IMR-90 (cell line): ENCODE measurements around the gene MBLAC2. TPM values are rescaled to one million over a fixed set of nuclear protein-coding genes. Genes with fewer than 3 reads are reported as not detected.

Experiments
- ATAC-seq: fragments of 200-7000 bp; cut with Tn5 transposase; 2 replicates; pipeline ENCODE4 v1.9.1; 2020; ENCODE audit warnings: low read depth, mild to moderate bottlenecking, moderate library complexity
- BruUV-seq: library from RNA; stranded (reverse); fragments of 400-500 nt; replicated peaks from 2 replicates; lab custom pipeline; 2021; lab: Mats Ljungman, UMichigan
- CTCF ChIA-PET: fragments of 300-600 bp; formaldehyde crosslinking; extraction: SDS; loops from one replicate; lab custom pipeline; 2021; ENCODE audit warnings: antibody characterized with exemption; lab: Yijun Ruan, JAX
- POLR2A ChIA-PET: fragments of 300-600 bp; sonication (Branson Sonifier 250); formaldehyde crosslinking; loops from one replicate; lab custom pipeline; 2022; ENCODE audit warnings: antibody characterized with exemption; ENCODE audit not compliant: unreplicated experiment; lab: Charles Lee
- DNase-seq: peaks from one replicate; pipeline ENCODE4 v3.0.0; 2013
- H2AFZ ChIP-seq: replicated peaks from 2 replicates; pipeline ENCODE3; 2013; ENCODE audit warnings: low read length, mild to moderate bottlenecking; ENCODE audit not compliant: poor library complexity
- H2AK5ac ChIP-seq: 2 replicates; pipeline ENCODE4 v1.6.1; 2013; ENCODE audit warnings: low read depth, low read length, inconsistent platforms
- H2AK9ac ChIP-seq: replicated peaks from 2 replicates; pipeline ENCODE3; 2013; ENCODE audit warnings: mild to moderate bottlenecking, low read depth, low read length, moderate library complexity; ENCODE audit not compliant: poor library complexity
- H2BK120ac ChIP-seq: 2 replicates; pipeline ENCODE4 v1.6.1; 2013; ENCODE audit warnings: low read depth, low read length, inconsistent platforms
- H2BK15ac ChIP-seq: 3 replicates; pipeline ENCODE4 v1.6.1; 2013; ENCODE audit warnings: low read depth, low read length, inconsistent platforms
- H2BK20ac ChIP-seq: 2 replicates; pipeline ENCODE4 v1.6.1; 2013; ENCODE audit warnings: low read depth, mild to moderate bottlenecking, inconsistent platforms, low read length, moderate library complexity
- H2BK5ac ChIP-seq: 2 replicates; pipeline ENCODE4 v1.6.1; 2013; ENCODE audit warnings: mild to moderate bottlenecking, low read depth, low read length, inconsistent platforms; ENCODE audit not compliant: poor library complexity, severe bottlenecking
- H3K14ac ChIP-seq: replicated peaks from 2 replicates; pipeline ENCODE4 v1.6.1; 2013; ENCODE audit warnings: low read depth, low read length, inconsistent platforms
- H3K18ac ChIP-seq: 2 replicates; pipeline ENCODE4 v1.6.1; 2013; ENCODE audit warnings: low read depth, low read length, control low read depth
- H3K23ac ChIP-seq: 2 replicates; pipeline ENCODE4 v1.6.1; 2013; ENCODE audit warnings: low read depth, low read length, inconsistent platforms
- H3K27ac ChIP-seq: 2 replicates; pipeline ENCODE4 v1.5.1; 2013; ENCODE audit warnings: mild to moderate bottlenecking, control low read depth, low read length; ENCODE audit not compliant: insufficient read depth
- H3K27me3 ChIP-seq: 2 replicates; pipeline ENCODE4 v1.6.1; 2013; ENCODE audit warnings: low read length; ENCODE audit not compliant: control insufficient read depth, insufficient read depth
- H3K36me3 ChIP-seq: 2 replicates; pipeline ENCODE4 v1.6.1; 2013; ENCODE audit warnings: low read length, mixed read lengths; ENCODE audit not compliant: control insufficient read depth, insufficient read depth
- H3K4ac ChIP-seq: 2 replicates; pipeline ENCODE4 v1.6.1; 2013; ENCODE audit warnings: low read depth, low read length, inconsistent platforms
- H3K4me1 ChIP-seq: 2 replicates; pipeline ENCODE4 v1.6.1; 2013; ENCODE audit warnings: low read length, mixed read lengths; ENCODE audit not compliant: control insufficient read depth, insufficient read depth
- H3K4me2 ChIP-seq: 2 replicates; pipeline ENCODE4 v1.6.1; 2013; ENCODE audit warnings: low read depth, mild to moderate bottlenecking, control low read depth, low read length, moderate library complexity
- H3K4me3 ChIP-seq: 2 replicates; pipeline ENCODE4 v1.5.1; 2013; ENCODE audit warnings: low read depth, mild to moderate bottlenecking, control low read depth, low read length, moderate library complexity; ENCODE audit not compliant: insufficient read depth
- H3K56ac ChIP-seq: 2 replicates; pipeline ENCODE4 v1.6.1; 2013; ENCODE audit warnings: low read length, inconsistent platforms; ENCODE audit not compliant: insufficient read depth; ENCODE audit errors: extremely low read depth
- H3K79me1 ChIP-seq, 2 experiments: 2 replicates each; pipeline ENCODE4 v1.6.1; 2013; ENCODE audit warnings: low read length in 2 of 2, inconsistent platforms in 1 of 2, low read depth in 1 of 2
- H3K9ac ChIP-seq: 2 replicates; pipeline ENCODE4 v1.6.1; 2013; ENCODE audit warnings: low read depth, low read length, control low read depth
- H3K9me1 ChIP-seq: 2 replicates; pipeline ENCODE4 v1.6.1; 2013; ENCODE audit warnings: low read length, inconsistent platforms; ENCODE audit not compliant: insufficient read depth
- H3K9me3 ChIP-seq: 2 replicates; pipeline ENCODE4 v1.6.1; 2013; ENCODE audit warnings: low read length; ENCODE audit not compliant: control insufficient read depth, insufficient read depth
- H4K20me1 ChIP-seq: 2 replicates; pipeline ENCODE4 v1.6.1; 2013; ENCODE audit warnings: low read length, inconsistent platforms; ENCODE audit not compliant: insufficient read depth
- H4K5ac ChIP-seq: 2 replicates; pipeline ENCODE4 v1.6.1; 2013; ENCODE audit warnings: mild to moderate bottlenecking, low read depth, low read length, control low read depth
- H4K8ac ChIP-seq, 2 experiments: 2 replicates each; pipeline ENCODE4 v1.6.1; 2013; ENCODE audit warnings: low read depth in 2 of 2, low read length in 2 of 2, control low read depth in 1 of 2, inconsistent platforms in 1 of 2
- H4K91ac ChIP-seq: 2 replicates; pipeline ENCODE4 v1.6.1; 2013; ENCODE audit warnings: low read depth, low read length, inconsistent platforms; ENCODE audit not compliant: insufficient read depth
- BHLHE40 ChIP-seq: fragments of 150-350 bp; IDR thresholded peaks from 2 replicates; pipeline ENCODE4 v1.6.1; 2016; ENCODE audit warnings: mild to moderate bottlenecking, low read depth, low read length
- CEBPB ChIP-seq: IDR thresholded peaks from 2 replicates; pipeline ENCODE4 v1.6.1; 2012; ENCODE audit warnings: low read depth, low read length, improper control_type of control experiment
- CTCF ChIP-seq: conservative IDR thresholded peaks from 2 replicates; pipeline ENCODE4 v1.5.1; 2012; ENCODE audit warnings: mild to moderate bottlenecking, low read depth, low read length, improper control_type of control experiment
- ELK1 ChIP-seq: fragments of 150-350 bp; IDR thresholded peaks from 2 replicates; pipeline ENCODE4 v1.6.1; 2016; ENCODE audit warnings: low read depth, mild to moderate bottlenecking, low read length, moderate library complexity, borderline replicate concordance
- MAFK ChIP-seq: IDR thresholded peaks from 2 replicates; pipeline ENCODE4 v1.6.1; 2012; ENCODE audit warnings: low read depth, low read length, improper control_type of control experiment
- MAZ ChIP-seq: IDR thresholded peaks from 2 replicates; pipeline ENCODE4 v1.6.1; 2012; ENCODE audit warnings: low read depth, mild to moderate bottlenecking, low read length, improper control_type of control experiment, moderate library complexity, borderline replicate concordance
- MXI1 ChIP-seq: IDR thresholded peaks from 2 replicates; pipeline ENCODE4 v1.6.1; 2012; ENCODE audit warnings: low read depth, mild to moderate bottlenecking, low read length, moderate library complexity, borderline replicate concordance
- POLR2A ChIP-seq: IDR thresholded peaks from 2 replicates; pipeline ENCODE4 v1.6.1; 2012; ENCODE audit warnings: mild to moderate bottlenecking, low read depth, low read length
- RAD21 ChIP-seq: IDR thresholded peaks from 2 replicates; pipeline ENCODE4 v1.6.1; 2012; ENCODE audit warnings: low read length, improper control_type of control experiment
- USF2 ChIP-seq: fragments of 150-350 bp; IDR thresholded peaks from 2 replicates; pipeline ENCODE4 v1.6.1; 2017; ENCODE audit warnings: mild to moderate bottlenecking, antibody characterized with exemption, low read length, low read depth
- WGBS, 2 experiments: methylation state at CpG; one replicate each; pipeline versions ENCODE4 v1.1.5 to v1.1.7; 2013; ENCODE audit warnings: missing lambda C conversion rate in 2 of 2; ENCODE audit not compliant: insufficient read length in 1 of 2; ENCODE audit errors: extremely low coverage in 2 of 2; 5-methylcytosine and 5-hydroxymethylcytosine counted together
- dilution Hi-C: fragments of 300-500 bp; cut with HindIII; formaldehyde crosslinking; loops from one replicate; pipeline ENCODE4 v1.14.3; 2018; ENCODE audit warnings: low sequenced_read_pairs; ENCODE audit not compliant: unreplicated experiment
- in situ Hi-C: fragments of 300-500 bp; cut with MboI; formaldehyde crosslinking; loops from 3 replicates; pipeline ENCODE4 v1.14.3; 2019; ENCODE audit warnings: low sequenced_read_pairs, inconsistent platforms, mixed read lengths
- intact Hi-C: fragments of 100-400 bp; cut with micrococcal nuclease; formaldehyde crosslinking; loops from 2 replicates; pipeline ENCODE4 v1.10.0; 2022
- polyA plus RNA-seq, 3 experiments: library from polyadenylated mRNA; depleted of rRNA; stranded (reverse); fragments of >200 nt; gene quantifications; 2 replicates each; pipeline ENCODE4 v1.2.3, GENCODE V29; 2012; ENCODE audit warnings: low replicate concordance in 1 of 3
- total RNA-seq: library from RNA; depleted of rRNA; stranded (reverse); fragments of >200 nt; gene quantifications from 2 replicates; pipeline ENCODE4 v1.2.3, GENCODE V29; 2012

Gene MBLAC2
- total and polyA plus RNA-seq, 2 of the 4 experiments (the other 2 are of a cell fraction), result 3.0 to 3.2 TPM

GRCh38 chr5:90495146-90495545 is 20.6 kb upstream of the MBLAC2 start:
- in situ Hi-C loops, result no loop called here
- CTCF ChIA-PET, result no interaction called here

More at GRCh38 chr5:90495146-90495545, 20.6 kb upstream of the MBLAC2 start:
- Histone ChIP-seq H2BK15ac (no peak overlapping the region), H3K4ac (no peak overlapping the region), H3K4me1 (no peaks in the 10 kb centered on the region), H3K4me2 (no peak overlapping the region), H4K91ac (no peak overlapping the region), H2BK5ac (no peak overlapping the region), H2AFZ (no peak overlapping the region), H3K56ac (no peak overlapping the region), H3K9ac (no peak overlapping the region), H3K14ac (no peak overlapping the region), H4K20me1 (no peaks in the 10 kb centered on the region), H3K36me3 (no peaks in the 10 kb centered on the region), H4K5ac (no peak overlapping the region), H2BK20ac (no peak overlapping the region), H3K18ac (no peak overlapping the region), H3K9me1 (no peaks in the 10 kb centered on the region), H3K27ac (no peak overlapping the region), H2BK120ac (no peak overlapping the region), H3K79me1 (no peaks in the 10 kb centered on the region), H3K23ac (no peak overlapping the region), H2AK9ac (no peak overlapping the region), H3K4me3 (no peak overlapping the region), H2AK5ac (no peak overlapping the region), H3K27me3 (no peaks in the 10 kb centered on the region), H4K8ac (no peak overlapping the region), H3K9me3 (no peaks in the 10 kb centered on the region)
- intact Hi-C loops (no loop called here), dilution Hi-C loops (no loop called here)
- DNase-seq (no peak), ATAC-seq (no peak)
- POLR2A ChIA-PET, result no interaction called here
- no CpG with 5 or more reads among the region's 1 CpG for WGBS, 2 experiments
- no peak for TF ChIP-seq RAD21
- TF ChIP-seq ELK1, result no peak
- TF ChIP-seq MAZ, result no peak
- TF ChIP-seq USF2, result no peak
- no peak for TF ChIP-seq CTCF
- TF ChIP-seq MXI1, result no peak
- no peak for TF ChIP-seq POLR2A
- no peak for TF ChIP-seq CEBPB
- no peak for TF ChIP-seq BHLHE40
- TF ChIP-seq MAFK, result no peak
- no TSS peak for BruUV-seq
